Spleen (tissue), 7 donors: ENCODE measurements around the gene ZNF496.
"Not testable (repeated sequence)": the region's sequence is repeated elsewhere in the genome, so short reads cannot be mapped to it uniquely, and the experiment has no call there.

Experiments
- CTCF ChIP-seq, 11 experiments: fragments of 200-600 bp in 7 of 11; fragments of 450-650 bp in 4 of 11; sonication (generic) in 4 of 11; IDR thresholded peaks in 8 of 11; conservative IDR thresholded peaks in 3 of 11; 1 replicate in 7 of 11; 2 replicates in 4 of 11; pipeline versions ENCODE4 v1.4.0 to v1.8.0; 2016 to 2021; ENCODE audit warnings: antibody characterized with exemption in 11 of 11, inconsistent platforms in 4 of 11, mild to moderate bottlenecking in 1 of 11
- POLR2A ChIP-seq, 3 donors: fragments of 450-650 bp; IDR thresholded peaks; one replicate each; pipeline ENCODE4 v1.5.1; 2017; ENCODE audit warnings: antibody characterized with exemption in 3 of 3, mild to moderate bottlenecking in 1 of 3
- POLR2AphosphoS5 ChIP-seq, 3 donors: sonication (generic); formaldehyde crosslinking; IDR thresholded peaks; one replicate each; pipeline ENCODE4 v1.5.1; 2017; ENCODE audit warnings: antibody characterized with exemption in 3 of 3
- donor health status: DM: no; HTN: no; CAD: no; lungs with moderate emphysema.
- donor health status: DM: no; HTN: no; CAD: no.
- donor health status: DM: no; HTN: no; CAD: no.

- not testable (repeated sequence) for TF ChIP-seq CTCF (IDR thresholded peaks at IDR 0.05 in 8 of 11, conservative IDR thresholded peaks at IDR 0.05 in 3 of 11); POLR2AphosphoS5 (IDR thresholded peaks at IDR 0.05); POLR2A (IDR thresholded peaks at IDR 0.05)
Measured at GRCh38 chr1:247355160-247355559, 23.5 kb upstream of the ZNF496 start.
